Right atrium auricular region (tissue), 2 donors: ENCODE measurements around the gene ORC4. TPM values are rescaled to one million over a fixed set of nuclear protein-coding genes. Genes with fewer than 3 reads are reported as not detected.

Experiments
- DNase-seq: peaks from one replicate; pipeline ENCODE4 v3.0.0-alpha.2; 2019; ENCODE audit warnings: low spot score
- H3K27ac ChIP-seq, 2 donors: fragments of 200-600 bp; sonication (generic); 1 replicate in 1 of 2; 2 replicates in 1 of 2; pipeline ENCODE4 v1.5.1; 2016 to 2019
- H3K27me3 ChIP-seq, 2 donors: fragments of 200-600 bp; sonication (generic); one replicate each; pipeline versions ENCODE4 v1.5.1 to v1.6.0; 2017 to 2019
- H3K36me3 ChIP-seq: fragments of 200-600 bp; sonication (generic); one replicate; pipeline ENCODE4 v1.5.1; 2016
- H3K4me1 ChIP-seq, 2 donors: fragments of 200-600 bp; sonication (generic); one replicate each; pipeline versions ENCODE4 v1.5.1 to v1.6.0; 2017 to 2019
- H3K4me3 ChIP-seq, 2 donors: fragments of 200-600 bp; sonication (generic); 1 replicate in 1 of 2; 2 replicates in 1 of 2; pipeline ENCODE4 v1.5.1; 2017 to 2019; ENCODE audit warnings: mild to moderate bottlenecking in 1 of 2, moderate library complexity in 1 of 2
- H3K9me3 ChIP-seq, 2 donors: fragments of 200-600 bp; sonication (generic); one replicate each; pipeline ENCODE4 v1.5.1; 2019
- total RNA-seq, 2 donors: library from RNA; depleted of rRNA; stranded (reverse); fragments of >200 nt; gene quantifications; one replicate each; pipeline ENCODE4 v1.1.0, GENCODE V29; 2016
- TF ChIP-seq, protein P1 (sequence below), 2 donors: fragments of 200-600 bp; sonication (generic); IDR thresholded peaks; one replicate each; pipeline ENCODE4 v1.5.1; 2019; ENCODE audit warnings: antibody characterized with exemption in 2 of 2

Gene ORC4
- total RNA-seq, 2 donors from 2014 or later, result 32.7 to 64.3 TPM

DNA sequence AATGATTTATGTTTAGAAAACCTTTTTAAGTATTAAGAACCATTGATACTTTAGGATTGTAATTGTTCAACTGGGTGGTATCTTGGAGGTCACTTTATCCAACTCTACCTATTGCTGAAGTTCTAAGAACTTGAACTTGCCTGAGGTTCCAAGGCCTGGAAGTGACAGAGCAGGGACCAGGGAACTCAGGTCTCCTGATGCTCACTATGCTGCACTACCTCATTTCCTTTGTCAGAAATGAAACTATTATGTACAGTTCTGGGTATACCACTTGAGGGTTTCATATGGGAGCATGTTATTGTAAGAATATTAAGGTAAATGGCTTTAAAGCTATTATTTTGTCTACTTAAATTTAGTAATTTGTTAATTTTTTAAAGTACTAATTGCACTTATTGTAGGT, 3.3 kb upstream of the ORC4 start:
- H3K4me1 ChIP-seq, result peaks cover 0 to 38% of the 10 kb centered on the region in 2 donors
- H3K27me3 ChIP-seq, result no peaks in the 10 kb centered on the region
- TF ChIP-seq, protein P1, sequence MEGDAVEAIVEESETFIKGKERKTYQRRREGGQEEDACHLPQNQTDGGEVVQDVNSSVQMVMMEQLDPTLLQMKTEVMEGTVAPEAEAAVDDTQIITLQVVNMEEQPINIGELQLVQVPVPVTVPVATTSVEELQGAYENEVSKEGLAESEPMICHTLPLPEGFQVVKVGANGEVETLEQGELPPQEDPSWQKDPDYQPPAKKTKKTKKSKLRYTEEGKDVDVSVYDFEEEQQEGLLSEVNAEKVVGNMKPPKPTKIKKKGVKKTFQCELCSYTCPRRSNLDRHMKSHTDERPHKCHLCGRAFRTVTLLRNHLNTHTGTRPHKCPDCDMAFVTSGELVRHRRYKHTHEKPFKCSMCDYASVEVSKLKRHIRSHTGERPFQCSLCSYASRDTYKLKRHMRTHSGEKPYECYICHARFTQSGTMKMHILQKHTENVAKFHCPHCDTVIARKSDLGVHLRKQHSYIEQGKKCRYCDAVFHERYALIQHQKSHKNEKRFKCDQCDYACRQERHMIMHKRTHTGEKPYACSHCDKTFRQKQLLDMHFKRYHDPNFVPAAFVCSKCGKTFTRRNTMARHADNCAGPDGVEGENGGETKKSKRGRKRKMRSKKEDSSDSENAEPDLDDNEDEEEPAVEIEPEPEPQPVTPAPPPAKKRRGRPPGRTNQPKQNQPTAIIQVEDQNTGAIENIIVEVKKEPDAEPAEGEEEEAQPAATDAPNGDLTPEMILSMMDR (IDR thresholded peaks at IDR 0.05), result no peak
- no peaks in the 10 kb centered on the region for H3K36me3 ChIP-seq
- no peak for DNase-seq
- no peaks in the 10 kb centered on the region for H3K9me3 ChIP-seq
- H3K27ac ChIP-seq, result no peak overlapping the region
- H3K4me3 ChIP-seq, result no peak overlapping the region

- no peaks in the 10 kb centered on the region for H3K27me3 ChIP-seq
- TF ChIP-seq, protein P1 (IDR thresholded peaks at IDR 0.05), result no peak
- no peak for DNase-seq
- no peaks in the 10 kb centered on the region for H3K36me3 ChIP-seq
- no peaks in the 10 kb centered on the region for H3K9me3 ChIP-seq
- H3K4me1 ChIP-seq, result peaks cover 0 to 40% of the 10 kb centered on the region in 2 donors
- no peak overlapping the region for H3K4me3 ChIP-seq
- no peak overlapping the region for H3K27ac ChIP-seq
Observed at GRCh38 chr2:148022882-148023281, 2.3 kb upstream of the ORC4 start.

DNA sequence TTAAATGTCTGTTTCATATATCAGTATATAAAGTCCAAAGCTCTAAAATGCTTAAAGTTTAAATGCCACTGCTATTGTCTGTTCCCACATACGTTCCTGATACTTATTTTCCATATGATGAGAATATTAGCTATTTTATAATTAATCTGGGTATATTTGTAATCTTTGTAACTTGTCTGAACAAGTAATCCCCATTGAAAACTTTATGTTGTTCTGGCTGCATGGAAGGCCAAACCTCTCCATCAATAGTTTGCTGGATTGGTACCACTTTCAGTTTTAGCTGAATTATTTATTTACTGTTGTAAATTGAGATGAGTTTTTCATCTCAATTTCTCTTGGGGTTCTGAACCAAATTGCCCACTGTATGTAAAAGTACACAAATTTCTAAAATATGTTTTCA, 1.8 kb upstream of the ORC4 start:
- TF ChIP-seq, protein P1 (IDR thresholded peaks at IDR 0.05), result no peak
- Histone ChIP-seq H3K27ac (no peak overlapping the region), H3K4me1 (peaks cover 0 to 40% of the 10 kb centered on the region in 2 donors)

DNA sequence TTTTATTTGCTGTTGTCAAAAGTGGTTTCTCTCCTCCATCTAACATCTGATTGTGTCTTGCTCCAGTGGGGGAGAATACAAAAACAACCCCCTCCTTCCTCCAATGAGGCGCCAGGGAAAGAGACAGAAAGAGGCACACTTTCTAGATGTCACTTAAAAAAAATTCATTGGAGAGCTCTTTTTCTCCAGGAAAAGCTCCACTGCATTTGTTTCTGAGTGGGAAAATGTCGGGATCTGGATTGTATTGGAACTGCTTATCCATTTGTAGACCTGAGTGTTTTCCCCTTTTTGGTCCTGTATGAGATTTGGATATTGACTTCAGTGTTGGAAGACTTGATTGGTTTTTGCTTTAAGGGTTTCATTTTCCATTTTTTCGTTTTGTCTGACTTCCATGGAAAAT, 1.3 kb upstream of the ORC4 start:
- Histone ChIP-seq H3K36me3 (no peaks in the 10 kb centered on the region), H3K9me3 (no peaks in the 10 kb centered on the region), H3K4me1 (peaks cover 0 to 40% of the 10 kb centered on the region in 2 donors), H3K27me3 (no peaks in the 10 kb centered on the region), H3K4me3 (peak overlapping the region; percentile 70 to 89), H3K27ac (peak overlapping the region; percentile 94)
- TF ChIP-seq, protein P1 (IDR thresholded peaks at IDR 0.05), result no peak
- no peak for DNase-seq

More for the DNA sequence above, 1.8 kb upstream of the ORC4 start:
- no peaks in the 10 kb centered on the region for H3K27me3 ChIP-seq
- H3K36me3 ChIP-seq, result no peaks in the 10 kb centered on the region
- H3K4me3 ChIP-seq, result peak overlapping the region; percentile 70 to 89
- no peak for DNase-seq
- H3K9me3 ChIP-seq, result no peaks in the 10 kb centered on the region

- peaks cover 0 to 40% of the 10 kb centered on the region in 2 donors for H3K4me1 ChIP-seq
- no peaks in the 10 kb centered on the region for H3K27me3 ChIP-seq
- TF ChIP-seq, protein P1 (IDR thresholded peaks at IDR 0.05), result no peak
- H3K27ac ChIP-seq, result peak within 1 kb of the TSS; percentile 94
- H3K4me3 ChIP-seq, result peak within 1 kb of the TSS; percentile 79 to 89
- DNase-seq, result no peak
- H3K36me3 ChIP-seq, result no peaks in the 10 kb centered on the region
- H3K9me3 ChIP-seq, result no peaks in the 10 kb centered on the region
Observed at GRCh38 chr2:148021059-148021861, 723 bp upstream of the ORC4 start, which contains the start of gene MBD5. Gene MBD5, plus strand, starts transcription at chr2:148021091.
